ENCODE measurements around the gene STMN3.
A peak's percentile ranks its signal among the peaks of the same experiment; 100 is the strongest.
"Not testable (repeated sequence)": the region's sequence is repeated elsewhere in the genome, so short reads cannot be mapped to it uniquely, and the experiment has no call there.

The STMN3 gene

GRCh38 chr20:63635431-63636141 is 17.6 kb downstream of the STMN3 start:
- peak; percentile 50 for DNase-seq (ENCODE audit: low read depth)

- no peak for DNase-seq (ENCODE audit: low read depth)
These were observed 19.5 kb downstream of the STMN3 start for GRCh38 chr20:63633732-63634131.

- not testable (repeated sequence) for DNase-seq (ENCODE audit: low read depth)
These were observed 21.8 kb downstream of the STMN3 start for GRCh38 chr20:63631426-63631825.

GRCh38 chr20:63630956-63631355 is 22.3 kb downstream of the STMN3 start:
- not testable (repeated sequence) for DNase-seq (ENCODE audit: low read depth)

- DNase-seq (ENCODE audit: low read depth) = no peak
These were observed 24.8 kb downstream of the STMN3 start for GRCh38 chr20:63628246-63628975.

- DNase-seq (ENCODE audit: low read depth) = no peak
These were observed 25.4 kb downstream of the STMN3 start for GRCh38 chr20:63627751-63628245.

GRCh38 chr20:63627129-63627750 is 26.0 kb downstream of the STMN3 start:
- DNase-seq (ENCODE audit: low read depth) = peak; percentile 86

- peak; percentile 60 for DNase-seq (ENCODE audit: low read depth)
These were observed 26.6 kb downstream of the STMN3 start, which contains the start of gene GMEB2 for GRCh38 chr20:63626424-63627128. Gene GMEB2, minus strand, starts transcription at chr20:63627101. Its CDS starts 7,704 bp downstream, at chr20:63619397.

GRCh38 chr20:63625771-63626423 is 27.3 kb downstream of the STMN3 start:
- DNase-seq (ENCODE audit: low read depth) = no peak

GRCh38 chr20:63624486-63624885 is 28.7 kb downstream of the STMN3 start:
- no peak for DNase-seq (ENCODE audit: low read depth)

GRCh38 chr20:63622732-63623131 is 30.5 kb downstream of the STMN3 start:
- DNase-seq (ENCODE audit: low read depth) = no peak

- no peak for DNase-seq (ENCODE audit: low read depth)
These were observed 31.1 kb downstream of the STMN3 start for GRCh38 chr20:63622096-63622495.

GRCh38 chr20:63620991-63621390 is 32.2 kb downstream of the STMN3 start:
- no peak for DNase-seq (ENCODE audit: low read depth)

GRCh38 chr20:63619505-63619904 is 33.7 kb downstream of the STMN3 start:
- DNase-seq (ENCODE audit: low read depth) = no peak

GRCh38 chr20:63619086-63619485 is 34.1 kb downstream of the STMN3 start:
- no peak for DNase-seq (ENCODE audit: low read depth)

- DNase-seq (ENCODE audit: low read depth) = no peak
These were observed 34.8 kb downstream of the STMN3 start for GRCh38 chr20:63618291-63618980.

GRCh38 chr20:63617876-63618265 is 35.4 kb downstream of the STMN3 start:
- DNase-seq (ENCODE audit: low read depth) = no peak

GRCh38 chr20:63617092-63617875 is 35.9 kb downstream of the STMN3 start:
- no peak for DNase-seq (ENCODE audit: low read depth)

GRCh38 chr20:63613863-63614594 is 39.2 kb downstream of the STMN3 start:
- not testable (repeated sequence) for DNase-seq (ENCODE audit: low read depth)

All from stimulated activated CD8-positive, alpha-beta memory T cell treated with anti-CD3 and anti-CD28 coated beads, Interleukin-4, amount 100 ng/mL, for 24 hours (primary cell).